ENCODE data around the gene SMG9. TPM values are rescaled to one million over a fixed set of nuclear protein-coding genes. Genes with fewer than 3 reads are reported as not detected.

Gene SMG9
- total and polyA plus RNA-seq, 2 of the 13 experiments (the other 11 are each of a cell fraction or from before 2014, with no cell fraction given) = 16.1 to 18.7 TPM

- TF ChIP-seq ZBTB2 (CRISPR knock-in tag; IDR thresholded peaks at IDR 0.05; ENCODE audit: low read depth) (0 out of 2 replicates have a peak, but pooled peaks have one; percentile 21), IKZF4 (CRISPR knock-in tag; IDR thresholded peaks at IDR 0.05; ENCODE audit: borderline replicate concordance, low read depth, not compliant biosample characterization) (no peak), SMARCE1 (IDR thresholded peaks at IDR 0.05; ENCODE audit: borderline replicate concordance) (no peak), MXD1 (CRISPR knock-in tag; IDR thresholded peaks at IDR 0.05) (peak; percentile 71), HNRNPLL (IDR thresholded peaks at IDR 0.05; ENCODE audit: low read depth, low read length, poor library complexity, severe bottlenecking) (peak; percentile 82), ZBTB39 (CRISPR knock-in tag; IDR thresholded peaks at IDR 0.05) (no peak), EEA1 (CRISPR knock-in tag; IDR thresholded peaks at IDR 0.05; ENCODE audit: borderline replicate concordance) (no peak; the same call in 1 of the 2 replicates), RBM39 (IDR thresholded peaks at IDR 0.05; ENCODE audit: low read depth, low read length, poor library complexity, severe bottlenecking) (peak; percentile 62), ZNF501 (CRISPR knock-in tag; IDR thresholded peaks at IDR 0.05) (peak; percentile 68), ZFP91 (CRISPR knock-in tag; IDR thresholded peaks at IDR 0.05; ENCODE audit: borderline replicate concordance) (peak; percentile 82; the same call in 1 of the 2 replicates), HDAC6 (IDR thresholded peaks at IDR 0.05; ENCODE audit: low read depth, low read length) (no peak), ZBTB14 (CRISPR knock-in tag; IDR thresholded peaks at IDR 0.05) (peak; percentile 84), ZNF34 (CRISPR knock-in tag; IDR thresholded peaks at IDR 0.05; ENCODE audit: borderline replicate concordance) (0 out of 2 replicates have a peak, but pooled peaks have one; percentile 42), SNAI1 (CRISPR knock-in tag; IDR thresholded peaks at IDR 0.05; ENCODE audit: borderline replicate concordance) (0 out of 2 replicates have a peak, but pooled peaks have one; percentile 67), ZMAT3 (CRISPR knock-in tag; conservative IDR thresholded peaks at IDR 0.05) (no peak), GABPB1 (CRISPR knock-in tag; IDR thresholded peaks at IDR 0.05) (peak; percentile 75), ZGPAT (CRISPR knock-in tag; IDR thresholded peaks at IDR 0.05) (peak; percentile 71; the same call in 1 of the 2 replicates), ZNF788 (CRISPR knock-in tag; IDR thresholded peaks at IDR 0.05; ENCODE audit: borderline replicate concordance) (0 out of 2 replicates have a peak, but pooled peaks have one; percentile 21), ZNF335 (CRISPR knock-in tag; IDR thresholded peaks at IDR 0.05) (peak; percentile 48; the same call in 1 of the 2 replicates)
Measured at GRCh38 chr19:43754503-43755255, at the start of gene SMG9 (continued).

Measured in HepG2 (cell line).